ENCODE measurements around the gene PPP2R2C. TPM values are rescaled to one million over a fixed set of nuclear protein-coding genes. Genes with fewer than 3 reads are reported as not detected.

PPP2R2C gene
- total and polyA plus RNA-seq, 2 of the 4 experiments (the other 2 are of a cell fraction) = 0.03 TPM; not detected in 1

DNA sequence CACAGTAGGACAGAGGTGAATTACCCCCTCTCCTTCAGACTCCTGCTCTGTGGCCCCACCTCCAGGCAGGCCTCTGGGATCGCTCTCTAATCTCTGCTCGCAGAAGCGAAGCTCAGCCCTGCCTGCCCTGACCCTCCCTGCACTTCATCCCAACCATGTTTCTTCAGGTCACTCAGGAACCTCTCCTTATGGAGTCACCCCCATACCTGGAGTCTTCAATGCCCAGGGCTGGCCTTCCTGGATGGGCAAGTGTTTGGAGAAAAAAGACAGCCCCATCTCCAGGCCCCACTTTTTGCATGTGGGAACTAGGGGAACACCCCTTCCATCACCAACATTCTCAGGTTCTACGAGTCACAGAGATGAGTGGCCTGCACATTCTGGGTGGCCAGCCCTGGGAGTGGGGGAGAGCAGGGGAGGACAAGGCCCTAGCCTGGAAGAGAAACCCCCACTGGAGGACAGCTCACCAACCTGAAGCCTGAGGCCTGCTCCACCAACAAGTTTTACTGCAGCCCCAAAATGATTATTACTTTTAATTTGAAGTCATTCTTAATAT lies 90.8 kb downstream of the PPP2R2C start:
- dilution Hi-C loops (cut with HindIII; ENCODE audit: low sequenced_read_pairs, unreplicated experiment) (no loop called here), in situ Hi-C loops (cut with MboI; ENCODE audit: low sequenced_read_pairs) (no loop called here), intact Hi-C loops (cut with micrococcal nuclease) (no loop called here)
- H3K27ac ChIP-seq (ENCODE audit: insufficient read depth, low read length) = no peak overlapping the region
- H3K9ac ChIP-seq (ENCODE audit: low read depth, low read length) = no peak overlapping the region
- no peak overlapping the region for H4K91ac ChIP-seq (ENCODE audit: insufficient read depth, low read depth, low read length)
- ATAC-seq (ENCODE audit: low read depth) (no peak), DNase-seq (no peak)
- H3K27me3 ChIP-seq (ENCODE audit: control insufficient read depth, insufficient read depth, low read length) = peaks cover 29% of the 10 kb centered on the region
- no TSS peak for BruUV-seq (replicated peaks)
- H3K79me1 ChIP-seq (ENCODE audit: low read depth in 1 of 2, low read length in 2 of 2) = no peaks in the 10 kb centered on the region
- no peak overlapping the region for H2BK5ac ChIP-seq (ENCODE audit: low read depth, low read length, poor library complexity, severe bottlenecking)
- no peak overlapping the region for H3K23ac ChIP-seq (ENCODE audit: low read depth, low read length)
- no peak overlapping the region for H2AK9ac ChIP-seq (replicated peaks; ENCODE audit: low read depth, low read length, poor library complexity)
- ChIA-PET CTCF (no interaction called here), POLR2A (ENCODE audit: unreplicated experiment) (no interaction called here)
- H2BK120ac ChIP-seq (ENCODE audit: low read depth, low read length) = no peak overlapping the region
- no peaks in the 10 kb centered on the region for H3K4me1 ChIP-seq (ENCODE audit: control insufficient read depth, insufficient read depth, low read length)
- no peak overlapping the region for H3K56ac ChIP-seq (ENCODE audit: extremely low read depth, insufficient read depth, low read length)
- H2AFZ ChIP-seq (replicated peaks; ENCODE audit: low read length, poor library complexity) = no peak overlapping the region
- H3K4me2 ChIP-seq (ENCODE audit: low read depth, low read length) = no peak overlapping the region
- no peak overlapping the region for H3K4me3 ChIP-seq (ENCODE audit: insufficient read depth, low read depth, low read length)
- H3K36me3 ChIP-seq (ENCODE audit: control insufficient read depth, insufficient read depth, low read length) = no peaks in the 10 kb centered on the region
- H4K20me1 ChIP-seq (ENCODE audit: insufficient read depth, low read length) = no peaks in the 10 kb centered on the region
- no peak for TF ChIP-seq CEBPB (IDR thresholded peaks at IDR 0.05; ENCODE audit: low read depth, low read length)
- no peak for TF ChIP-seq MAZ (IDR thresholded peaks at IDR 0.05; ENCODE audit: borderline replicate concordance, low read depth, low read length)
- TF ChIP-seq RCOR1 (IDR thresholded peaks at IDR 0.05; ENCODE audit: insufficient replicate concordance, low read length) = no peak
- TF ChIP-seq MAFK (IDR thresholded peaks at IDR 0.05; ENCODE audit: low read depth, low read length) = no peak
- TF ChIP-seq FOS (IDR thresholded peaks at IDR 0.05; ENCODE audit: low read depth, low read length) = no peak
- TF ChIP-seq RAD21 (IDR thresholded peaks at IDR 0.05; ENCODE audit: low read length) = no peak
- TF ChIP-seq, protein P1, sequence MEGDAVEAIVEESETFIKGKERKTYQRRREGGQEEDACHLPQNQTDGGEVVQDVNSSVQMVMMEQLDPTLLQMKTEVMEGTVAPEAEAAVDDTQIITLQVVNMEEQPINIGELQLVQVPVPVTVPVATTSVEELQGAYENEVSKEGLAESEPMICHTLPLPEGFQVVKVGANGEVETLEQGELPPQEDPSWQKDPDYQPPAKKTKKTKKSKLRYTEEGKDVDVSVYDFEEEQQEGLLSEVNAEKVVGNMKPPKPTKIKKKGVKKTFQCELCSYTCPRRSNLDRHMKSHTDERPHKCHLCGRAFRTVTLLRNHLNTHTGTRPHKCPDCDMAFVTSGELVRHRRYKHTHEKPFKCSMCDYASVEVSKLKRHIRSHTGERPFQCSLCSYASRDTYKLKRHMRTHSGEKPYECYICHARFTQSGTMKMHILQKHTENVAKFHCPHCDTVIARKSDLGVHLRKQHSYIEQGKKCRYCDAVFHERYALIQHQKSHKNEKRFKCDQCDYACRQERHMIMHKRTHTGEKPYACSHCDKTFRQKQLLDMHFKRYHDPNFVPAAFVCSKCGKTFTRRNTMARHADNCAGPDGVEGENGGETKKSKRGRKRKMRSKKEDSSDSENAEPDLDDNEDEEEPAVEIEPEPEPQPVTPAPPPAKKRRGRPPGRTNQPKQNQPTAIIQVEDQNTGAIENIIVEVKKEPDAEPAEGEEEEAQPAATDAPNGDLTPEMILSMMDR (conservative IDR thresholded peaks at IDR 0.05; ENCODE audit: low read depth, low read length) = no peak
- TF ChIP-seq BHLHE40 (IDR thresholded peaks at IDR 0.05; ENCODE audit: low read depth, low read length) = no peak
- no peak for TF ChIP-seq NFE2L2 (IDR thresholded peaks at IDR 0.05; ENCODE audit: low read depth, low read length)
- TF ChIP-seq, protein P2, sequence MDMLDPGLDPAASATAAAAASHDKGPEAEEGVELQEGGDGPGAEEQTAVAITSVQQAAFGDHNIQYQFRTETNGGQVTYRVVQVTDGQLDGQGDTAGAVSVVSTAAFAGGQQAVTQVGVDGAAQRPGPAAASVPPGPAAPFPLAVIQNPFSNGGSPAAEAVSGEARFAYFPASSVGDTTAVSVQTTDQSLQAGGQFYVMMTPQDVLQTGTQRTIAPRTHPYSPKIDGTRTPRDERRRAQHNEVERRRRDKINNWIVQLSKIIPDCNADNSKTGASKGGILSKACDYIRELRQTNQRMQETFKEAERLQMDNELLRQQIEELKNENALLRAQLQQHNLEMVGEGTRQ (IDR thresholded peaks at IDR 0.05; ENCODE audit: low read depth, low read length) = no peak
- TF ChIP-seq POLR2A (IDR thresholded peaks at IDR 0.05; ENCODE audit: low read depth, low read length) = no peak
- no peak for TF ChIP-seq CHD1 (IDR thresholded peaks at IDR 0.05; ENCODE audit: low read depth, low read length)
- TF ChIP-seq MXI1 (IDR thresholded peaks at IDR 0.05; ENCODE audit: borderline replicate concordance, low read depth, low read length) = no peak
- TF ChIP-seq RFX5 (IDR thresholded peaks at IDR 0.05; ENCODE audit: low read depth, low read length) = no peak
- TF ChIP-seq, protein P3, sequence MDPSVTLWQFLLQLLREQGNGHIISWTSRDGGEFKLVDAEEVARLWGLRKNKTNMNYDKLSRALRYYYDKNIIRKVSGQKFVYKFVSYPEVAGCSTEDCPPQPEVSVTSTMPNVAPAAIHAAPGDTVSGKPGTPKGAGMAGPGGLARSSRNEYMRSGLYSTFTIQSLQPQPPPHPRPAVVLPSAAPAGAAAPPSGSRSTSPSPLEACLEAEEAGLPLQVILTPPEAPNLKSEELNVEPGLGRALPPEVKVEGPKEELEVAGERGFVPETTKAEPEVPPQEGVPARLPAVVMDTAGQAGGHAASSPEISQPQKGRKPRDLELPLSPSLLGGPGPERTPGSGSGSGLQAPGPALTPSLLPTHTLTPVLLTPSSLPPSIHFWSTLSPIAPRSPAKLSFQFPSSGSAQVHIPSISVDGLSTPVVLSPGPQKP (IDR thresholded peaks at IDR 0.05; ENCODE audit: borderline replicate concordance, low read depth, low read length) = no peak
- no peak for TF ChIP-seq SMC3 (IDR thresholded peaks at IDR 0.05; ENCODE audit: low read depth, low read length)
- WGBS, 2 experiments (ENCODE audit: extremely low coverage in 2 of 2, insufficient read length in 1 of 2) = no CpG with 5 or more reads among the region's 4 CpGs
- no peak overlapping the region for H2AK5ac ChIP-seq (ENCODE audit: low read depth, low read length)
- no peaks in the 10 kb centered on the region for H3K9me1 ChIP-seq (ENCODE audit: insufficient read depth, low read length)
- H3K9me3 ChIP-seq (ENCODE audit: control insufficient read depth, insufficient read depth, low read length) = no peaks in the 10 kb centered on the region
- H2BK15ac ChIP-seq (ENCODE audit: low read depth, low read length) = no peak overlapping the region
- H4K8ac ChIP-seq (ENCODE audit: low read depth in 2 of 2, low read length in 2 of 2) = no peak overlapping the region
- no peak overlapping the region for H4K5ac ChIP-seq (ENCODE audit: low read depth, low read length)
- no peak overlapping the region for H3K14ac ChIP-seq (replicated peaks; ENCODE audit: low read depth, low read length)
- H3K4ac ChIP-seq (ENCODE audit: low read depth, low read length) = no peak overlapping the region
- no peak overlapping the region for H2BK20ac ChIP-seq (ENCODE audit: low read depth, low read length)
- no peak overlapping the region for H3K18ac ChIP-seq (ENCODE audit: low read depth, low read length)

All from IMR-90 (cell line).